ENCODE results near the gene OCIAD2. TPM values are rescaled to one million over a fixed set of nuclear protein-coding genes. Genes with fewer than 3 reads are reported as not detected.
"Not testable (repeated sequence)": the region's sequence is repeated elsewhere in the genome, so short reads cannot be mapped to it uniquely, and the experiment has no call there.

OCIAD2 gene
- total RNA-seq, 1 donor from 2014 or later = 58.0 TPM

- no peak for DNase-seq (ENCODE audit: low spot score)
- no peak for ATAC-seq
These were observed 2.1 kb upstream of the OCIAD2 start for GRCh38 chr4:48908687-48909086.

- ATAC-seq (no peak), DNase-seq (ENCODE audit: low spot score) (no peak)
These were observed 1.3 kb upstream of the OCIAD2 start for GRCh38 chr4:48907706-48908477.

DNA sequence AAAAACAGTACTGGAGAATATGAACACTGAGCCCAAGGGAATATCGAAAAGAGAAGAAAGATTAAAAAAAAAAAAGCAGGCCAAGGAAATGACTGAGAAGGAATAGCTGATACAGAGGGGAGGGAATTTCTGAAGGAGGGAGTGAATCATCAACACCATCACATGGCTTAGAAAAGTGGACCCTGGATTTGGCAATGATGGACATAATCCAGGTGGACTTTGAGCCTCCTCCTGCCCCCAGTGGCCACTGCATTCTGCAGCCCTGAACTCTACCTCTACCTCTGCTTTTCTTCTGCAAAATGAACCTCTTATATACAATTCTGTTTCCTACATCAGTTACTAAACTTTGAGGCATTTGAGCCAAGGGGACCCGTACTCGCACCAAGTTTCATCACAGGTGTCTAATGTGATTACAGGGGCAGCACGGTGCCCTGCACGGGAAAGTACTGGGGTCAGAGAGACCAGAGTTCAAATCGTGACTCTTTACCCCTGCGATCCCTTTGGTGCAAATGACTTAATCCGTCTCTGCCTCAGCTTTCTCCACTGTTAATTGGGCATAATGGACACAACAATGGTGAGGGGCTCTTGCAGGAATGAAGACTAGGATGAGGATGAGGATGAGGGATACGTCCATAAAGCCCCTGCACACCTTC, 1.1 kb downstream of the OCIAD2 start:
- DNase-seq (ENCODE audit: low spot score) = peak; percentile 80

GRCh38 chr4:48904541-48905142, 1.9 kb downstream of the OCIAD2 start:
- DNase-seq (ENCODE audit: low spot score) (no peak), ATAC-seq (no peak)

More for the DNA sequence above, 1.1 kb downstream of the OCIAD2 start:
- ATAC-seq = peak; percentile 76

- no peak for DNase-seq (ENCODE audit: low spot score)
- no peak for ATAC-seq
These were observed 2.5 kb downstream of the OCIAD2 start for GRCh38 chr4:48904101-48904500.

- ATAC-seq (no peak), DNase-seq (ENCODE audit: low spot score) (no peak)
These were observed 4.3 kb downstream of the OCIAD2 start for GRCh38 chr4:48902266-48902665.

GRCh38 chr4:48901196-48901595, 5.4 kb downstream of the OCIAD2 start:
- DNase-seq (ENCODE audit: low spot score) (no peak), ATAC-seq (no peak)

- ATAC-seq = no peak
- DNase-seq (ENCODE audit: low spot score) = no peak
These were observed 6.6 kb downstream of the OCIAD2 start for GRCh38 chr4:48899950-48900349.

- no peak for DNase-seq (ENCODE audit: low spot score)
- ATAC-seq = no peak
These were observed 7.2 kb downstream of the OCIAD2 start for GRCh38 chr4:48899432-48899749.

DNA sequence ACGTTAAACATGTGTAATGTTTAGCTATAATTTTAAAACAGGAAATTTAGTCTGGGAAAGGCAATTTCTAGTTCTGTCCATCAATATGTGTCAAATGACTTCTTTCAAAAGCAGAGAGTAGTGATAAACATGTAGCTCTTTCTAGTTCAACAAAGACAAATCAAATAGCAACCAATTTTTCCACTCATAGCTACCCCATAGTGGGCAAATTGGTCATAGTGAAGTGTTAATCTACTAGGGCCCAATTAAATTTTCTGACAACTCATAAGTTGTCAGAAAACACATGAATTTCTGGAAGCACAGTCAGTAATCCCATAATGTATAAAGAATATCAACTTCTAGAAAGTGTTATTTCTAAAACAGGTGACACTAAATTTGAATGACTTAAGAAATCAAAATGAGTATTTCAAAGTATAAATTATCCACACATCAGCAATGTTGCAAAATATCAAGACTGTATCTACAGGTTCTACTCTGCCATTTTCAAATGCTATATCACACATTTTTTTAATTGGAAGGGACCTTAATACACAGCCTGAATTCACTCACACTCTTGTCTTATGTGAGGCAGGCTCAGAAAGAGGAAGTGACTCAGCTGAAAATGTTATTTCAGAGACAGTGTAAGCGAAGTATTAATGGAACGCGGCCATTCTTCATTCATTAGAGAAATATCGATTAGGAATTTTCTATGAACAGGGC, 7.7 kb downstream of the OCIAD2 start:
- DNase-seq (ENCODE audit: low spot score) (no peak), ATAC-seq (no peak)

DNA sequence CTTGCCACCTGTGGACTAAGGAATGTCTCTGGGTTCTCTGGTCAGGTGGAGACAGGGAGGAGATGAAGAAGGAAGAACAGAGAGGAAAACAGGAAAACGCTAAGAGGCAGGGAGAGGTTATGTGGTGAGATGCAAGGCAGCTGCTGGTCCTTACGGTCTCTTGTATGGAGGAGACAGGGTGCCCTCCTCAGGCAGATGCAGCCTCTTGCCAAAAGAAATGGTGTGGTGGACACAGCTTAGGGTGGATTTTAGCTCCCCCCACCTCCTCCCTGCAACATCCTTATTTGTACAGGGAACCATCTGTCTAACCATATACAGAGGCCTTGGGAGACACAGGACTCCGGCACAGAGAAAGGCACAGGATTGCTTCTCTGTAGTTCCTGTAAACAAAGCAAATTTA, 9.7 kb downstream of the OCIAD2 start:
- DNase-seq (ENCODE audit: low spot score) (no peak), ATAC-seq (no peak)

DNA sequence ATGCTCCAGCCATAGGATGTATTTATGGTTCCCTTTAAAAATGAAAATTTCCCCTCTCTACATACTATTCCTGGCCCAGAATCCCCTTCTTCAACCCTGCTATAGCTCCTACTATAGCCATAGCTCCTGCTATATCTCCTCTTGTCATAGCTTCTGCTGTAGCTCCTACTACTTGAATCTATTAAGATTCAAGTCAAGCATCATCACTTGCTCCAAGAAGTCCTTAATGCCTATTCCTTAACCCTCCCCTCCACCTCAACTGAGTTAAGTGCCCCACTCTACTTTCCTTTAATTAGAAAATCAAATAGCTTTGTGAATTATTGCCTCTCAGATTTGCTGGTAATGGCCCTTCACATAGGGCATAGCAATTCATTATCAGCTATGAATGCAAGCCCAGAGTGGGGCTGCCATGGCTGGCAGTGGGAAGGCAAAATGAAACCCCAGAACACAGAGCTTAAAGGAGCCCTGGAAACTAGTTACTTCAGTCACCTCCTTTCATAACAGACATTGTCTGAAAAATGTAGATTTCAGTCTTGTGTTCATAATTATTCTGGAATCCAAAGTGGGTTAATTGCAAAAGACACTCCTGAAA, 15.4 kb downstream of the OCIAD2 start:
- ATAC-seq (no peak), DNase-seq (ENCODE audit: low spot score) (no peak)

DNA sequence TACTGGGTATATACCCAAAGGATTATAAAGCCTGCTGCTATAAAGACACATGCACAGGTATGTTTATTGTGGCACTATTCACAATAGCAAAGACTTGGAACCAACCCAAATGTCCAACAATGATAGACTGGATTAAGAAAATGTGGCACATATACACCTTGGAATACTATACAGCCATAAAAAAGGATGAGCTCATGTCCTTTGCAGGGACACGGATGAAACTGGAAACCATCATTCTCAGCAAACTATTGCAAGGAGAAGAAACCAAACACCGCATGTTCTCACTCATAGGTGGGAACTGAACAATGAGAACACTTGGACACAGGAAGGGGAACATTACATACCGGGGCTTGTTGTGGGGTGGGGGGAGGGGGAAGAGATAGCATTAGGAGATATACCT, 16.8 kb downstream of the OCIAD2 start:
- not testable (repeated sequence) for ATAC-seq; DNase-seq (ENCODE audit: low spot score)

- DNase-seq (ENCODE audit: low spot score); ATAC-seq: not testable (repeated sequence)
These were observed 24.9 kb downstream of the OCIAD2 start for GRCh38 chr4:48881646-48882045.

GRCh38 chr4:48879561-48880442, 26.8 kb downstream of the OCIAD2 start:
- DNase-seq (ENCODE audit: low spot score) (no peak), ATAC-seq (no peak)

GRCh38 chr4:48877827-48878535, 28.6 kb downstream of the OCIAD2 start:
- DNase-seq (ENCODE audit: low spot score) = no peak
- ATAC-seq = peak; percentile 13

- not testable (repeated sequence) for DNase-seq (ENCODE audit: low spot score)
These were observed 41.9 kb downstream of the OCIAD2 start for GRCh38 chr4:48864696-48865095.

DNA sequence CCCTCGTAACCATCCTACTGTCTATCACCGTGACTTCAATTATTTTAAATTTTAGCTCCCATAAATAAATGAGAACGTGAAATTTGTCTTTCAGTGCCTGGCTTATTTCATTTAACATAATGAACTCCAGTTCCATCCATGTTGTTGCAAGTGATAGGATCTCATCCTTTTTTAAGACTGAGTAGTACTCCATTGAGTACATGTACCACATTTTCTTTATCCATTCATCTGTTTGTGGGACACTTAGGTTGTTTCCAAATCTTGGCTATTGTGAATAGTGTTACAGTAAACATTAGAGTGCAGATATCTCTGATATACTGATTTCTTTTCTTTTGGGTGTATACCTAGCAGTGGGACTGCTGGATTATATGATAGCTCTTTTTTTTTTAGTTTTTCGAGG, 42.8 kb downstream of the OCIAD2 start:
- DNase-seq (ENCODE audit: low spot score) = no peak
- ATAC-seq = no peak

More at GRCh38 chr4:48864696-48865095, 41.9 kb downstream of the OCIAD2 start:
- not testable (repeated sequence) for ATAC-seq

GRCh38 chr4:48862661-48863060, 43.9 kb downstream of the OCIAD2 start:
- no peak for ATAC-seq
- DNase-seq (ENCODE audit: low spot score) = no peak

Data from left lobe of liver (tissue), 2 donors.